Fibroblast of villous mesenchyme (primary cell): ENCODE measurements around the gene CTCF. TPM values are rescaled to one million over a fixed set of nuclear protein-coding genes. Genes with fewer than 3 reads are reported as not detected.

Experiments used
- DNase-seq: peaks from one replicate; pipeline ENCODE4 v3.0.0-alpha.2; 2010; ENCODE audit warnings: low read depth
- H3K4me3 ChIP-seq: 2 replicates; pipeline ENCODE4 v1.5.1; 2011; ENCODE audit warnings: low read depth, mild to moderate bottlenecking, low read length
- CTCF ChIP-seq: IDR thresholded peaks from 2 replicates; pipeline ENCODE4 v1.5.1; 2012; ENCODE audit warnings: low read depth, mild to moderate bottlenecking, low read length; ENCODE audit not compliant: insufficient read depth
- total RNA-seq: library from RNA; depleted of rRNA; stranded (reverse); fragments of >200 nt; gene quantifications from 2 replicates; pipeline ENCODE4 v1.2.3, GENCODE V29; 2012

CTCF gene
- total RNA-seq, 1 donor = 33.7 TPM

GRCh38 chr16:67541391-67542263 is 20.7 kb upstream of the CTCF start:
- DNase-seq = no peak
- H3K4me3 ChIP-seq = no peak overlapping the region
- TF ChIP-seq CTCF = no peak

- DNase-seq = peak; percentile 74
- TF ChIP-seq CTCF = no peak
- H3K4me3 ChIP-seq = no peak overlapping the region
These were observed 19.9 kb upstream of the CTCF start for GRCh38 chr16:67542464-67542863.

- DNase-seq = no peak
These were observed 19.3 kb upstream of the CTCF start for GRCh38 chr16:67543036-67543435.

GRCh38 chr16:67543582-67543981 is 18.7 kb upstream of the CTCF start:
- no peak overlapping the region for H3K4me3 ChIP-seq
- no peak for DNase-seq
- TF ChIP-seq CTCF = no peak

More at GRCh38 chr16:67543036-67543435, 19.3 kb upstream of the CTCF start:
- H3K4me3 ChIP-seq = no peak overlapping the region
- TF ChIP-seq CTCF = no peak

- no peak for DNase-seq
- no peak overlapping the region for H3K4me3 ChIP-seq
- TF ChIP-seq CTCF = no peak
These were observed 17.9 kb upstream of the CTCF start for GRCh38 chr16:67544329-67544841.

- no peak for DNase-seq
- no peak overlapping the region for H3K4me3 ChIP-seq
- TF ChIP-seq CTCF = no peak
These were observed 17.3 kb upstream of the CTCF start for GRCh38 chr16:67544844-67545664.
